Ishikawa (cell line): ENCODE data around the gene COG3.

Experiments used
- CEBPB ChIP-seq: IDR thresholded peaks from 2 replicates; pipeline ENCODE4 v1.6.1; 2012
- CREB1 ChIP-seq: IDR thresholded peaks from 2 replicates; pipeline ENCODE4 v1.6.1; 2012; ENCODE audit warnings: low read depth
- EGR1 ChIP-seq: IDR thresholded peaks from 2 replicates; pipeline ENCODE4 v1.6.1; 2012
- EP300 ChIP-seq: IDR thresholded peaks from 2 replicates; pipeline ENCODE4 v1.6.1; 2012; ENCODE audit warnings: borderline replicate concordance
- FOXM1 ChIP-seq: IDR thresholded peaks from 2 replicates; pipeline ENCODE4 v1.6.1; 2012; ENCODE audit warnings: low read depth, borderline replicate concordance
- MAX ChIP-seq: IDR thresholded peaks from 2 replicates; pipeline ENCODE4 v1.6.1; 2012
- NFIC ChIP-seq: IDR thresholded peaks from 2 replicates; pipeline ENCODE4 v1.6.1; 2012
- RAD21 ChIP-seq: IDR thresholded peaks from 2 replicates; pipeline ENCODE4 v1.6.1; 2012; ENCODE audit warnings: low read depth
- REST ChIP-seq: IDR thresholded peaks from 2 replicates; pipeline ENCODE4 v1.6.1; 2012; ENCODE audit warnings: low read depth, mild to moderate bottlenecking
- TAF1 ChIP-seq: IDR thresholded peaks from 2 replicates; pipeline ENCODE4 v1.6.1; 2012; ENCODE audit warnings: low read depth, mild to moderate bottlenecking
- TCF12 ChIP-seq: IDR thresholded peaks from 2 replicates; pipeline ENCODE4 v1.6.1; 2012; ENCODE audit warnings: low read depth
- TEAD4 ChIP-seq: IDR thresholded peaks from 2 replicates; pipeline ENCODE4 v1.6.1; 2012
- USF1 ChIP-seq: IDR thresholded peaks from 2 replicates; pipeline ENCODE4 v1.6.1; 2012
- YY1 ChIP-seq: IDR thresholded peaks from 2 replicates; pipeline ENCODE4 v1.6.1; 2012; ENCODE audit warnings: low read depth
- ZBTB7A ChIP-seq: IDR thresholded peaks from 2 replicates; pipeline ENCODE4 v1.6.1; 2012; ENCODE audit warnings: low read depth

The COG3 gene

GRCh38 chr13:45519493-45519892, 54.8 kb downstream of the COG3 start:
- TF ChIP-seq EGR1 = no peak
- no peak for TF ChIP-seq TEAD4
- no peak for TF ChIP-seq REST
- no peak for TF ChIP-seq MAX
- no peak for TF ChIP-seq CREB1
- no peak for TF ChIP-seq FOXM1
- no peak for TF ChIP-seq CEBPB
- TF ChIP-seq TAF1 = no peak
- no peak for TF ChIP-seq USF1
- TF ChIP-seq YY1 = no peak
- no peak for TF ChIP-seq ZBTB7A

GRCh38 chr13:45521297-45521696, 56.6 kb downstream of the COG3 start:
- TF ChIP-seq YY1 (no peak), EP300 (no peak), RAD21 (no peak), ZBTB7A (no peak), USF1 (no peak)

- TF ChIP-seq USF1 (no peak), ZBTB7A (no peak), TAF1 (no peak), REST (no peak), TEAD4 (no peak), FOXM1 (no peak), MAX (no peak), YY1 (no peak)
These were observed 57.8 kb downstream of the COG3 start for GRCh38 chr13:45522571-45522970.

- TF ChIP-seq CEBPB = no peak
- TF ChIP-seq CREB1 = no peak
- no peak for TF ChIP-seq NFIC
- TF ChIP-seq TAF1 = no peak
- TF ChIP-seq EGR1 = no peak
- no peak for TF ChIP-seq RAD21
- no peak for TF ChIP-seq ZBTB7A
- no peak for TF ChIP-seq YY1
- TF ChIP-seq TCF12 = no peak
- no peak for TF ChIP-seq EP300
- TF ChIP-seq MAX = no peak
- TF ChIP-seq USF1 = no peak
These were observed 63.1 kb downstream of the COG3 start for GRCh38 chr13:45527699-45528462.

GRCh38 chr13:45529758-45530157, 65.0 kb downstream of the COG3 start:
- TF ChIP-seq FOXM1 (no peak), USF1 (no peak), REST (no peak), RAD21 (no peak), TEAD4 (no peak), EP300 (no peak), CEBPB (no peak), NFIC (no peak), YY1 (no peak), ZBTB7A (no peak), TAF1 (no peak)
